ENCODE data around the gene THAP4.

- no peak for TF ChIP-seq CTCF (conservative IDR thresholded peaks at IDR 0.05; ENCODE audit: low read depth, low read length)
- no peak for TF ChIP-seq FOS (IDR thresholded peaks at IDR 0.05; ENCODE audit: low read depth, low read length)
Measured at GRCh38 chr2:241660593-241661213, 23.7 kb upstream of the THAP4 start.
